Medulla oblongata (tissue), 1 donor: Measurements from ENCODE around the gene CAMSAP1.
A peak's percentile ranks its signal among the peaks of the same experiment; 100 is the strongest.
"Not testable (repeated sequence)": the region's sequence is repeated elsewhere in the genome, so short reads cannot be mapped to it uniquely, and the experiment has no call there.

ENCODE experiments used
- DNase-seq: peaks from one replicate; pipeline ENCODE4 v3.0.0-alpha.2; 2015; ENCODE audit errors: extremely low spot score

Gene CAMSAP1

GRCh38 chr9:135920973-135921585 is 13.7 kb upstream of the CAMSAP1 start:
- DNase-seq, result no peak

GRCh38 chr9:135920256-135920930 is 13.0 kb upstream of the CAMSAP1 start:
- DNase-seq, result no peak

- DNase-seq, result no peak
Observed at GRCh38 chr9:135919318-135919890, 12.1 kb upstream of the CAMSAP1 start.

GRCh38 chr9:135916227-135916626 is 8.9 kb upstream of the CAMSAP1 start:
- not testable (repeated sequence) for DNase-seq

GRCh38 chr9:135914921-135915320 is 7.6 kb upstream of the CAMSAP1 start:
- no peak for DNase-seq

- DNase-seq, result not testable (repeated sequence)
Observed at GRCh38 chr9:135911233-135911632, 3.9 kb upstream of the CAMSAP1 start.

GRCh38 chr9:135910757-135911156 is 3.4 kb upstream of the CAMSAP1 start:
- DNase-seq, result no peak

GRCh38 chr9:135910216-135910615 is 2.9 kb upstream of the CAMSAP1 start:
- DNase-seq, result no peak

- no peak for DNase-seq
Observed at GRCh38 chr9:135909371-135909770, 2.0 kb upstream of the CAMSAP1 start.

GRCh38 chr9:135908754-135909204 is 1.4 kb upstream of the CAMSAP1 start:
- DNase-seq, result no peak

- no peak for DNase-seq
Observed at GRCh38 chr9:135908093-135908753, 877 bp upstream of the CAMSAP1 start.

GRCh38 chr9:135907006-135907430 is 328 bp downstream of the CAMSAP1 start:
- no peak for DNase-seq

- DNase-seq, result peak; percentile 47
Observed at GRCh38 chr9:135906291-135907005, 898 bp downstream of the CAMSAP1 start.

GRCh38 chr9:135905380-135906258 is 1.7 kb downstream of the CAMSAP1 start:
- DNase-seq, result peak; percentile 70

GRCh38 chr9:135903786-135904520 is 3.4 kb downstream of the CAMSAP1 start:
- DNase-seq, result no peak

GRCh38 chr9:135903358-135903656 is 4.0 kb downstream of the CAMSAP1 start:
- no peak for DNase-seq

- no peak for DNase-seq
Observed at GRCh38 chr9:135902655-135903357, 4.5 kb downstream of the CAMSAP1 start.

- no peak for DNase-seq
Observed at GRCh38 chr9:135901826-135902225, 5.5 kb downstream of the CAMSAP1 start.

GRCh38 chr9:135901031-135901758 is 6.2 kb downstream of the CAMSAP1 start:
- DNase-seq, result no peak
